SH-SY5Y (cell line): ENCODE results near the gene OSBPL5.

Experiments
- GATA2 ChIP-seq: IDR thresholded peaks from 2 replicates; pipeline ENCODE4 v1.6.1; 2011; ENCODE audit warnings: mild to moderate bottlenecking, low read depth, low read length
- GATA3 ChIP-seq: IDR thresholded peaks from 2 replicates; pipeline ENCODE4 v1.6.1; 2011; ENCODE audit warnings: low read depth, mild to moderate bottlenecking, low read length, moderate library complexity

GRCh38 chr11:3156282-3156660, 8.8 kb downstream of the OSBPL5 start:
- TF ChIP-seq GATA2 = no peak
- TF ChIP-seq GATA3 = no peak
